ENCODE measurements around the gene PRKCH. TPM values are rescaled to one million over a fixed set of nuclear protein-coding genes. Genes with fewer than 3 reads are reported as not detected.

Gene PRKCH
- total RNA-seq, 1 donor from 2014 or later = 18.4 TPM

- H3K27me3 ChIP-seq (ENCODE audit: low read depth) = no peaks in the 10 kb centered on the region
- H3K9me3 ChIP-seq (replicated peaks) = peaks cover 7% of the 10 kb centered on the region
- no peaks in the 10 kb centered on the region for H3K36me3 ChIP-seq
- H3K27ac ChIP-seq (replicated peaks) = no peak overlapping the region
- TF ChIP-seq, protein P1, sequence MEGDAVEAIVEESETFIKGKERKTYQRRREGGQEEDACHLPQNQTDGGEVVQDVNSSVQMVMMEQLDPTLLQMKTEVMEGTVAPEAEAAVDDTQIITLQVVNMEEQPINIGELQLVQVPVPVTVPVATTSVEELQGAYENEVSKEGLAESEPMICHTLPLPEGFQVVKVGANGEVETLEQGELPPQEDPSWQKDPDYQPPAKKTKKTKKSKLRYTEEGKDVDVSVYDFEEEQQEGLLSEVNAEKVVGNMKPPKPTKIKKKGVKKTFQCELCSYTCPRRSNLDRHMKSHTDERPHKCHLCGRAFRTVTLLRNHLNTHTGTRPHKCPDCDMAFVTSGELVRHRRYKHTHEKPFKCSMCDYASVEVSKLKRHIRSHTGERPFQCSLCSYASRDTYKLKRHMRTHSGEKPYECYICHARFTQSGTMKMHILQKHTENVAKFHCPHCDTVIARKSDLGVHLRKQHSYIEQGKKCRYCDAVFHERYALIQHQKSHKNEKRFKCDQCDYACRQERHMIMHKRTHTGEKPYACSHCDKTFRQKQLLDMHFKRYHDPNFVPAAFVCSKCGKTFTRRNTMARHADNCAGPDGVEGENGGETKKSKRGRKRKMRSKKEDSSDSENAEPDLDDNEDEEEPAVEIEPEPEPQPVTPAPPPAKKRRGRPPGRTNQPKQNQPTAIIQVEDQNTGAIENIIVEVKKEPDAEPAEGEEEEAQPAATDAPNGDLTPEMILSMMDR (IDR thresholded peaks at IDR 0.05; ENCODE audit: borderline replicate concordance) = no peak
- peaks cover 47% of the 10 kb centered on the region for H3K4me1 ChIP-seq
- DNase-seq = no peak
- no peak overlapping the region for H3K4me3 ChIP-seq
- intact Hi-C loops (cut with micrococcal nuclease) = no loop called here
Measured at GRCh38 chr14:61381553-61381952, 60.2 kb downstream of the PRKCH start.

- no peaks in the 10 kb centered on the region for H3K9me3 ChIP-seq (replicated peaks)
- H3K36me3 ChIP-seq = no peaks in the 10 kb centered on the region
- TF ChIP-seq, protein P1 (IDR thresholded peaks at IDR 0.05; ENCODE audit: borderline replicate concordance) = no peak
- H3K4me3 ChIP-seq = no peak overlapping the region
- no peaks in the 10 kb centered on the region for H3K27me3 ChIP-seq (ENCODE audit: low read depth)
- peaks cover 60% of the 10 kb centered on the region for H3K4me1 ChIP-seq
- DNase-seq = no peak
- H3K27ac ChIP-seq (replicated peaks) = no peak overlapping the region
- intact Hi-C loops (cut with micrococcal nuclease) = no loop called here
Measured at GRCh38 chr14:61382842-61383241, 61.5 kb downstream of the PRKCH start.

DNA sequence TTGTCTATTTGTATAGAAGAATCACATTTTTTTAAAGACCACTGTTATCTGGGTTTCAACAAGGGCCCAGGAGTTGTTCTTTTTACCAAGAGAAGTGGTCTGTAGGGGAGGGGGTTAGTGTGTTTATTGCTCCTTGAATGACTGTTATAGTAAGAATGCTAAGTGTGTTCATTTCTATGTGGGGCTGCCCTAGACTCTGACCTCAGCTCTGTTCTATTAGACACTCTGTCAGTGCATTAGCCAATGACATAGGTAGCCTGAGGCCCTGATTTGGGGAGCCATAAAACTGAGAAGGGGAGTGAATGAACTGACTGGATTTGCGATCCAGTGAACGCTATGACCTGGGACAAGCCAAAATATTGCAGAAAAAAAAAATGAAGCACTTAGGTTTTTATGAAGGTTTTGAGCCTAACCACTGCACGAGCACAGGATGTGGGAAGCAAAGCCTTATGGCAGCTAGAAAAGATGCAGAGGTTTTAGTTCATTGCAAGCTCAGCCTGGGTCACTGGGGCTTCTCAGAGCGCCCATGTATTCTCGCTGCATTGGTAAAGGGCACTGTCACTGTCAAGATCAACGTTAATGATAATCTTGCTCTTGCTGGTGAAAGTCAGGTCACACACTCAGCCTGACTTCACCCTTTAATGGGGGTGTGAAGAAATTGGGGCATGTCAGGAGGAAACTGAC lies 63.8 kb downstream of the PRKCH start:
- DNase-seq = no peak
- H3K27me3 ChIP-seq (ENCODE audit: low read depth) = no peaks in the 10 kb centered on the region
- TF ChIP-seq, protein P1 (IDR thresholded peaks at IDR 0.05; ENCODE audit: borderline replicate concordance) = no peak
- H3K4me3 ChIP-seq = no peak overlapping the region
- peak overlapping the region; percentile 66 for H3K27ac ChIP-seq (replicated peaks)
- intact Hi-C loops (cut with micrococcal nuclease) = no loop called here
- H3K4me1 ChIP-seq = peaks cover 83% of the 10 kb centered on the region
- H3K9me3 ChIP-seq (replicated peaks) = no peaks in the 10 kb centered on the region
- H3K36me3 ChIP-seq = no peaks in the 10 kb centered on the region

DNA sequence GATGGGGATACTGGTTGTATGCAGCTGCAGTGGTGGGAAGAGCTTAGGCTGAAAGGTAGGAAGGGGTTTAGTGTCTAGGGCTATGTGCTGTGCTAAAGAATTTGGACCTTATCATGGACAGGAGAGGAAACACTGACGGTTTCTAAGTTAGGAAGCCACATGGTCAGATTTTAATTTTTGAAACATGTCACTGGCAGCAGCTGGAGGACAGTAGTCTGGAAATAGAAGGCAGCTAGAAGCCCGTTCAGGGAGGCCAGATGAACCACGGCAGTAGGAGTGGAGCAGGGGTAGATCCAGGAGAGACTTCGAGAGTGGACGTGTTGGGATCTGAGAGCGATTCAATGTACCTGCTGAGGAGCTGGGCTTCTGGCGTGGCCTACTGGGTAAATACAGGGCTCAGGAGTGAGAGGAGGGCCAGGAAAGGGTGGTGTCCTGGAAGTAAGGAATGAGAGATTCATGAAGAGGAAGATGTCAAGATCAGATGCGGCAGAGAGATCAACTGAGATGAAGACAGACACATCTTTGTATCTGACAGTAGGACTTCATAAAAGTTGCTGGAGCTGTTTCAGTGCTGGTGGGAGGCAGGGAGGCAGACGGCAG lies 64.9 kb downstream of the PRKCH start:
- no peak overlapping the region for H3K4me3 ChIP-seq
- TF ChIP-seq, protein P1 (IDR thresholded peaks at IDR 0.05; ENCODE audit: borderline replicate concordance) = no peak

DNA sequence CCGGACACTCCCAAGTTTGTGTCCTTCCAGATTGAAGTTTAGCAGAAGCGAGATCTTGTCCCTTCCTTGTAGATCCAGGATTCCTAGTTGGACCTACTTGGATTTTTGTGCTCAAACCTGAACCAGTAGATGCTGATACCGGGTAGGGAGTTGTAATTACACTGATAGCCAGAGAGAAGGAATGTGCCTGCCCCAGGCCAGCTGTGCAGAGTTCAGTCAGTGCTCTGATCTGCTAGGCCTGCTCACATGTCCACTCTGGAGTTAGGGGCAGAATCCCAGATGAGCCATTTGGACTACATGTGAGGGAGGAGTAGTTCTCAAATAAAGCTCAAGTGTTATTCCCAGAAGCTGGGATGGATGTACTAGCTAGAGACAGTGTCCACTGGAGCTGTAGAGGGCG lies 65.7 kb downstream of the PRKCH start:
- TF ChIP-seq, protein P1 (IDR thresholded peaks at IDR 0.05; ENCODE audit: borderline replicate concordance) = no peak
- Histone ChIP-seq H3K9me3 (replicated peaks) (no peaks in the 10 kb centered on the region), H3K27me3 (ENCODE audit: low read depth) (no peaks in the 10 kb centered on the region), H3K27ac (replicated peaks) (peak overlapping the region; percentile 67), H3K4me3 (no peak overlapping the region), H3K36me3 (no peaks in the 10 kb centered on the region), H3K4me1 (peaks cover 73% of the 10 kb centered on the region)
- intact Hi-C loops (cut with micrococcal nuclease) = no loop called here
- no peak for DNase-seq

More for the DNA sequence above, 64.9 kb downstream of the PRKCH start:
- Histone ChIP-seq H3K36me3 (no peaks in the 10 kb centered on the region), H3K9me3 (replicated peaks) (no peaks in the 10 kb centered on the region), H3K4me1 (peaks cover 81% of the 10 kb centered on the region), H3K27me3 (ENCODE audit: low read depth) (no peaks in the 10 kb centered on the region), H3K27ac (replicated peaks) (peak overlapping the region; percentile 66)
- DNase-seq = no peak
- intact Hi-C loops (cut with micrococcal nuclease) = no loop called here

Measured in left ventricle myocardium inferior (tissue), 1 donor.